Kidney (tissue), 14 donors: Measurements from ENCODE around the gene TNFSF10. TPM values are rescaled to one million over a fixed set of nuclear protein-coding genes. Genes with fewer than 3 reads are reported as not detected.

Experiments
- DNase-seq, 5 donors: peaks; one replicate each; pipeline ENCODE4 v3.0.0-alpha.2; 2013 to 2020
- FAIRE-seq: peaks from 2 replicates; lab custom pipeline; 2012; peaks lifted over from hg19 to GRCh38; lab: Jason Lieb, UNC
- H3K27ac ChIP-seq, 2 donors: one replicate each; pipeline ENCODE4 v1.7.0; 2013; ENCODE audit warnings: low read depth in 2 of 2, low read length in 2 of 2, inconsistent platforms in 1 of 2
- H3K27me3 ChIP-seq: one replicate; pipeline ENCODE4 v1.7.1; 2013; ENCODE audit warnings: low read length, inconsistent platforms; ENCODE audit not compliant: control insufficient read depth, insufficient read depth
- H3K36me3 ChIP-seq, 3 donors: one replicate each; pipeline versions ENCODE4 v1.7.0 to v1.7.1; 2013; ENCODE audit warnings: low read length in 3 of 3, control low read depth in 1 of 3, inconsistent platforms in 1 of 3; ENCODE audit not compliant: insufficient read depth in 3 of 3, control insufficient read depth in 2 of 3
- H3K4me1 ChIP-seq, 3 donors: one replicate each; pipeline versions ENCODE4 v1.7.0 to v1.7.1; 2013; ENCODE audit warnings: low read length in 3 of 3, inconsistent platforms in 1 of 3, low read depth in 1 of 3; ENCODE audit not compliant: control insufficient read depth in 2 of 3, insufficient read depth in 2 of 3
- H3K4me3 ChIP-seq, 3 donors: one replicate each; pipeline versions ENCODE4 v1.7.0 to v1.8.1; 2013; ENCODE audit warnings: low read length in 3 of 3, control low read depth in 1 of 3, inconsistent platforms in 1 of 3
- H3K9ac ChIP-seq, 3 donors: one replicate each; pipeline versions ENCODE4 v1.7.0 to v1.7.1; 2013; ENCODE audit warnings: low read length in 3 of 3, control low read depth in 1 of 3, inconsistent platforms in 1 of 3
- H3K9me3 ChIP-seq, 3 donors: one replicate each; pipeline versions ENCODE4 v1.7.0 to v1.7.1; 2013; ENCODE audit warnings: low read length in 3 of 3, control low read depth in 1 of 3, inconsistent platforms in 1 of 3; ENCODE audit not compliant: control insufficient read depth in 2 of 3, insufficient read depth in 1 of 3
- CTCF ChIP-seq: IDR thresholded peaks from 3 replicates; pipeline ENCODE4 v1.5.1; 2012; ENCODE audit warnings: mild to moderate bottlenecking, moderate library complexity, borderline replicate concordance; ENCODE audit not compliant: insufficient read depth; ENCODE audit errors: extremely low read depth
- intact Hi-C: fragments of 100-400 bp; cut with DNase I; formaldehyde crosslinking; loops from one replicate; pipeline ENCODE4 v1.11.1; 2022
- polyA plus RNA-seq: library from polyadenylated mRNA; stranded (reverse); fragments of 350-450 nt; fragmentation: Illumina TruSeq; extraction: RNeasy Lipid Tissue Mini Kit (QIAGEN cat#74804); gene quantifications from one replicate; pipeline ENCODE4 v1.2.3, GENCODE V29; 2014; ENCODE audit warnings: low read depth, low replicate concordance; ENCODE audit not compliant: insufficient read depth
- total RNA-seq: library from RNA; stranded (reverse); fragmentation: NEBNext Ultra II Directional; extraction: Animal tissue kit (Norgen Biotek cat#: 25700); gene quantifications from one replicate; pipeline ENCODE4 v1.2.1, GENCODE V29; 2021
- donor health status: control.
- donor health status: control.
- donor health status: control.
- donor health status: control.
- donor health status: control.
- donor health status: DM: yes; HTN: yes; CAD: no.
- donor health status: Normal renal cell carcinoma (clear cell type).

TNFSF10 gene
- total and polyA plus RNA-seq, 2 donors from 2014 or later, result 75.4 to 277 TPM

- DNase-seq, result no peak
- Histone ChIP-seq H3K9ac (no peak overlapping the region), H3K36me3 (no peaks in the 10 kb centered on the region), H3K4me1 (no peaks in the 10 kb centered on the region), H3K4me3 (no peak overlapping the region), H3K27ac (no peak overlapping the region), H3K27me3 (no peaks in the 10 kb centered on the region), H3K9me3 (no peaks in the 10 kb centered on the region)
- no peak for TF ChIP-seq CTCF
- intact Hi-C loops, result no loop called here
- FAIRE-seq, result no peak
These were observed 7.3 kb upstream of the TNFSF10 start for GRCh38 chr3:172530566-172530965.

- H3K4me1 ChIP-seq, result no peaks in the 10 kb centered on the region
- DNase-seq (no peak), FAIRE-seq (no peak)
- no peak overlapping the region for H3K27ac ChIP-seq
- no peak overlapping the region for H3K9ac ChIP-seq
- TF ChIP-seq CTCF, result no peak
- H3K4me3 ChIP-seq, result no peak overlapping the region
- intact Hi-C loops, result no loop called here
- H3K36me3 ChIP-seq, result no peaks in the 10 kb centered on the region
- H3K9me3 ChIP-seq, result no peaks in the 10 kb centered on the region
- H3K27me3 ChIP-seq, result no peaks in the 10 kb centered on the region
These were observed 6.9 kb upstream of the TNFSF10 start for GRCh38 chr3:172530101-172530561.

GRCh38 chr3:172528677-172529076 is 5.4 kb upstream of the TNFSF10 start:
- no peak for FAIRE-seq
- TF ChIP-seq CTCF, result no peak
- Histone ChIP-seq H3K9ac (no peak overlapping the region), H3K36me3 (no peaks in the 10 kb centered on the region), H3K4me1 (peaks cover 0 to 6% (median 0%) of the 10 kb centered on the region in 3 donors), H3K27ac (no peak overlapping the region), H3K9me3 (no peaks in the 10 kb centered on the region), H3K4me3 (no peak overlapping the region), H3K27me3 (no peaks in the 10 kb centered on the region)
- no peak for DNase-seq
- intact Hi-C loops, result no loop called here

GRCh38 chr3:172527306-172527705 is 4.1 kb upstream of the TNFSF10 start:
- Histone ChIP-seq H3K36me3 (no peaks in the 10 kb centered on the region), H3K4me3 (no peak overlapping the region), H3K4me1 (peaks cover 0 to 7% (median 0%) of the 10 kb centered on the region in 3 donors), H3K9me3 (no peaks in the 10 kb centered on the region), H3K27me3 (no peaks in the 10 kb centered on the region), H3K27ac (no peak overlapping the region), H3K9ac (no peak overlapping the region)
- no peak for DNase-seq
- FAIRE-seq, result no peak
- intact Hi-C loops, result no loop called here
- no peak for TF ChIP-seq CTCF
